ENCODE data around the gene PCED1A.
"Not testable (repeated sequence)": the region's sequence is repeated elsewhere in the genome, so short reads cannot be mapped to it uniquely, and the experiment has no call there.

Gene PCED1A

DNA sequence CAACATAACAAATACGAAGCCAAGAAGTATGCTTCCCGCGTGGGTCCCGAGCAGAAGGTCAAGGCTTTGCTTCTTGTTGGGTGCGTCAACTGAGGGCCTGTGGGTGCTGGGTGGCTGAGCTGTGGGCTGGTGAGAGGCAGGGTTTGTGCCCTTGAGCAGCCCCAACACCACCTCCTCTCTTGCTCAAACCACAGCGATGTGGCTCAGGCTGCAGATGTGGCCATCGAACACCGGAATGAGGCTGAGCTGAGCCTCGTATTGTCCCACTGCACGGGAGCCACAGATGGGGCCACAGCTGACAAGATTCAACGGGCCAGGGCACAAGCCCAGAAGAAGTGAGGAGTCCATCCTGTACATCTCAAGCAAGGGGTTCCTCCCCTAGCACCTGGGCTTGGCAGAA lies 25.8 kb upstream of the PCED1A start:
- no peak for DNase-seq (ENCODE audit: low spot score)

GRCh38 chr20:2865630-2866029 lies 25.2 kb upstream of the PCED1A start:
- peak; percentile 51 for DNase-seq (ENCODE audit: low spot score)

- no peak for DNase-seq (ENCODE audit: low spot score)
Measured at GRCh38 chr20:2865101-2865500, 24.6 kb upstream of the PCED1A start.

DNA sequence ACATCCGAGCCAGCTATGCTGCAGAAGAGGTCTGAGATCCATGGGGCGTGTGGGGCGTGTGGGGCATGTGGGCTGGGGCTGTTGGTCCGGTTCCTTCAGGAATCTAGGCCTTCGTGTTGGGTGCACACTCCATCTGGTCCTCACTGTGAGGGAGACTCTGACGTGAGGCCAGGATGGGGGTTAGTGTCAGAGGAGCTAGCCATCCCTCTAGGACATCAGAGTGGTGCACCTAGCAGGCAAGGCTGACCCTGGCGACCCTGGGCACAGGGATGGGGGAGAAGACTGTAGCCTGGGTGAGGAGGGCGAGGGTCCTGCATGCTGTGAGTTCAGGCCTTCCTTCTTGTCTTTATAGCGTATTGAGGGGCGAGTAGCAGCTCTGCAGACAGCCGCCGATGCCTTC lies 24.2 kb upstream of the PCED1A start:
- no peak for DNase-seq (ENCODE audit: low spot score)

DNA sequence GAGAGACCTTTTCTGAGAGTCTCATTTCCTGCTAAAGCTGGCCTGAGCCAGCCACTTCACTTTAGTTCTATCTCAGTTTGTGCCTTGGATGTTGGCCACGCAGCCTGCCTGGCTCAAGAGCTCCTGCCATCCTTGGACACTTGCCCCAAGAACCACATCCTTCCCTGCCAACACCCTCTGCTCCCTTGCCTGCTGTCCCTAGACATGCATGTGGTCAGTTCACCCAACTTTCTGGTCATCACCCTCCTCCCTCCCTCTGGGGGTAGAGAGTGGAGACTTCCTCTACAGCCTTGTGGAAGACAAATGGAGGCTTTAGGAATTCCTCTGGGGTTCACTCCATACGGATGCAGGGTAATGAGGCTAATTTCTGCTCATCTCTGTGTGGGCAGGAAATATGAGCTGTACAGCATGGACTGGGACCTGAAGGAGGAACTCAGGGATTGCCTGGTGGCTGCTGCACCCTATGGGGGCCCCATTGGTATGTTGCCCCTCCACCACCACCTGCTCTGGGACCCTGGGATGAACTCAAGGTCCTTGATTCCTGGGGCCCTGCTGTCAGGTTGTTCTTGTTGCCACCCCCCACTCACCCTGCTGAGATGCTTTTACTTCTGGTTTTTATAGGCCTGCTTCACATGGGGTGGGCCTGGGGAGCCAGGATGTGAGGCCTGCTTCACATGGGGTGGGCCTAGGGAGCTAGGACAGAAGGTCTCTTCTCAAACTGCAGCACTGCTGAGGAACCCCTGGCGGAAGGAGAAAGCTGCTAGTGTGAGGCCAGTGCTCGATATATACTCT lies 19.1 kb upstream of the PCED1A start:
- DNase-seq (ENCODE audit: low spot score) = peak; percentile 70

GRCh38 chr20:2858591-2858990 lies 18.1 kb upstream of the PCED1A start:
- no peak for DNase-seq (ENCODE audit: low spot score)

- no peak for DNase-seq (ENCODE audit: low spot score)
Measured at GRCh38 chr20:2851086-2851485, 10.6 kb upstream of the PCED1A start.

GRCh38 chr20:2849529-2849928 lies 9.1 kb upstream of the PCED1A start:
- no peak for DNase-seq (ENCODE audit: low spot score)

GRCh38 chr20:2847802-2848201 lies 7.3 kb upstream of the PCED1A start:
- DNase-seq (ENCODE audit: low spot score) = no peak

- no peak for DNase-seq (ENCODE audit: low spot score)
Measured at GRCh38 chr20:2846698-2847097, 6.2 kb upstream of the PCED1A start.

- no peak for DNase-seq (ENCODE audit: low spot score)
Measured at GRCh38 chr20:2845607-2846006, 5.2 kb upstream of the PCED1A start.

GRCh38 chr20:2840967-2841531 lies 594 bp upstream of the PCED1A start:
- peak; percentile 29 for DNase-seq (ENCODE audit: low spot score)

DNA sequence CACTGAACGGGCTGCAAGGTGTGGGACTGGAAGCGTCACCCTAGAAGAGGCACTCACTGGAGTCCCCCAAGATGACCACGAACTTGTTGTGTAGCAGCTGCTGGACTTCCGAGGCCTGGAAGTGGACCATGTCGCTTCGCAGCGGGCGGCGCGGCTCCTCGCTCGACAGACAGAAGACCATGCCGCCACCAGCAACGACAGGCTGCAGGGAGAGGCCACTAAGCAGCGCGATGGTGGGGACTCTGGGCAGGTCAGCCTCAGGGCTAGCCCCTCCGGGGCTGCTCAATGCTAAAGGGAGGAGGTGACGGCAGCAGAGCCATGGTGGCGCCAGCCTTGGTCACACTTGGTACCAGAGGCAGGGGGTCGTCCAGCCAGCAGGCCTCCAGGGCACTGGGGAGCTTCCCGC lies 720 bp downstream of the PCED1A start:
- DNase-seq (ENCODE audit: low spot score) = no peak

GRCh38 chr20:2838847-2839671 lies 1.4 kb downstream of the PCED1A start:
- no peak for DNase-seq (ENCODE audit: low spot score)

- DNase-seq (ENCODE audit: low spot score) = no peak
Measured at GRCh38 chr20:2838170-2838797, 2.2 kb downstream of the PCED1A start.

DNA sequence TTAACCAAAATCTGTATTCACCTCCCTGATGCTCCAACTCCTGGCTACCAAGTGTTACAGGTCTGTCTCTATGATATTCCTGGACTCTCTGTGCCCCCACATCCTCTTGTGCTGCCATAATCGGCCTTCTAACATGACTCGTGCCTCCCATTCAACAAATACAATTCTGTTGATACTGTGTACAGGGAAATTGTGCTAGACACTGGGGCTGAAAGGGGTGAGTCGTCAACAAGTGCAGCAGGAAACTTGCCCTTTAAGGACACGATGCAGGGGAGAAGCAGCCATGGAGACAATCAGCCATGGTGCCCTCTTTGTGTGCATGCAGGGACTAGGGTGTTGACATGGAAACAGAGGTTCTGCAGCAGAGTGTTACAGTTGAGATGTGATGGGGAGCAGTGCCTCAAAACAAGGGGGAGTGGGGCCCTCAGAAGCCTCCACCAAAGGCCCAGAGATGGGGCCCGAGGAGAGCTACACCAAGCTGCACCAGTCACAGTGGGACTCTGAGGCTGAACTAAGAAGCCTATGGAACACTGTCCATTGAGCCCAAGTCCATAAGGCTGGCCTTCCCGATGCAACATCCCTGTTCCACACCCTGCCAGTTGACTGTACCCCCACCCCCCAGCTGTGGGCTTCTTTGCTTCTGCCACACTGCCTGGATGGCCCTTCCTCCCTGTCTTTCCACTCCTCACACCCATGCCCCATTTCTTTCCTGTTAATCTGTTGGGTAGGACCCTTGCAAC lies 3.1 kb downstream of the PCED1A start:
- no peak for DNase-seq (ENCODE audit: low spot score)

- DNase-seq (ENCODE audit: low spot score) = no peak
Measured at GRCh38 chr20:2836035-2836434, 4.4 kb downstream of the PCED1A start.

- no peak for DNase-seq (ENCODE audit: low spot score)
Measured at GRCh38 chr20:2835331-2835796, 5.1 kb downstream of the PCED1A start.

- DNase-seq (ENCODE audit: low spot score) = no peak
Measured at GRCh38 chr20:2834401-2835110, 5.9 kb downstream of the PCED1A start.

DNA sequence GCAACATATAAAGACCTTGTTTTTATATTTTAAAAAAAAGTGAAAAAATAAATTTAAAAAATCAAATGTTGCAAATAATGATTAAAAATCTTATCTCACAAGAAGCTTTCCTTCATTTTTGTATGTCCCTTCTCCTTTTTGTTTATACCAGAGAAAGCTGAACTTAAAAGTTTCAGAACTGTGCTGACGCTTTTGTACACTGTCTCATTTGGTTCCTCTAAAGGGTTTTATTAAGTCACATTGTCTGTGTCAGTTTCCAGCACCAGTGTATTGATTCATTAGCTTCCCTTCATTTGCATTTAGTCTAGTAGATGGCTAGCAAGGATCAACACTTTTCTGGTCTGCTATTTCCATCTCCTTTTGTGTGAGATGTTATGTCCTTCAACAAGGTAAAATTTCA lies 6.7 kb downstream of the PCED1A start:
- no peak for DNase-seq (ENCODE audit: low spot score)

GRCh38 chr20:2831206-2831605 lies 9.2 kb downstream of the PCED1A start:
- not testable (repeated sequence) for DNase-seq (ENCODE audit: low spot score)

Data from Ammon's horn (tissue), 1 donor.